IPS DF 6.9 (cell line): Measurements from ENCODE around the gene FUT6.
A peak's percentile ranks its signal among the peaks of the same experiment; 100 is the strongest.

Source experiments
- DNase-seq: peaks from one replicate; pipeline ENCODE4 v3.0.0-alpha.2; 2013; ENCODE audit warnings: low read depth, low spot score
- H3K27ac ChIP-seq: one replicate; pipeline ENCODE4 v1.5.1; 2013; ENCODE audit warnings: low read length, control low read depth
- H3K27me3 ChIP-seq: 2 replicates; pipeline ENCODE4 v1.6.1; 2013; ENCODE audit warnings: mild to moderate bottlenecking, low read length; ENCODE audit not compliant: control insufficient read depth, insufficient read depth
- H3K36me3 ChIP-seq: 2 replicates; pipeline ENCODE4 v1.6.1; 2013; ENCODE audit warnings: low read length; ENCODE audit not compliant: control insufficient read depth, insufficient read depth
- H3K4me1 ChIP-seq: 2 replicates; pipeline ENCODE4 v1.6.1; 2013; ENCODE audit warnings: low read length; ENCODE audit not compliant: control insufficient read depth, insufficient read depth
- H3K4me3 ChIP-seq: 2 replicates; pipeline ENCODE4 v1.5.1; 2013; ENCODE audit warnings: mild to moderate bottlenecking, low read length
- H3K9me3 ChIP-seq: 2 replicates; pipeline ENCODE4 v1.6.1; 2013; ENCODE audit warnings: low read length, inconsistent platforms; ENCODE audit not compliant: control insufficient read depth, insufficient read depth
- WGBS: extraction: QIAGEN DNeasy Blood & Tissue Kit; methylation state at CpG from one replicate; pipeline ENCODE4 v1.1.7; 2013; ENCODE audit warnings: mixed read lengths, missing lambda C conversion rate; ENCODE audit not compliant: insufficient read length, insufficient coverage; 5-methylcytosine and 5-hydroxymethylcytosine counted together

Gene FUT6

DNA sequence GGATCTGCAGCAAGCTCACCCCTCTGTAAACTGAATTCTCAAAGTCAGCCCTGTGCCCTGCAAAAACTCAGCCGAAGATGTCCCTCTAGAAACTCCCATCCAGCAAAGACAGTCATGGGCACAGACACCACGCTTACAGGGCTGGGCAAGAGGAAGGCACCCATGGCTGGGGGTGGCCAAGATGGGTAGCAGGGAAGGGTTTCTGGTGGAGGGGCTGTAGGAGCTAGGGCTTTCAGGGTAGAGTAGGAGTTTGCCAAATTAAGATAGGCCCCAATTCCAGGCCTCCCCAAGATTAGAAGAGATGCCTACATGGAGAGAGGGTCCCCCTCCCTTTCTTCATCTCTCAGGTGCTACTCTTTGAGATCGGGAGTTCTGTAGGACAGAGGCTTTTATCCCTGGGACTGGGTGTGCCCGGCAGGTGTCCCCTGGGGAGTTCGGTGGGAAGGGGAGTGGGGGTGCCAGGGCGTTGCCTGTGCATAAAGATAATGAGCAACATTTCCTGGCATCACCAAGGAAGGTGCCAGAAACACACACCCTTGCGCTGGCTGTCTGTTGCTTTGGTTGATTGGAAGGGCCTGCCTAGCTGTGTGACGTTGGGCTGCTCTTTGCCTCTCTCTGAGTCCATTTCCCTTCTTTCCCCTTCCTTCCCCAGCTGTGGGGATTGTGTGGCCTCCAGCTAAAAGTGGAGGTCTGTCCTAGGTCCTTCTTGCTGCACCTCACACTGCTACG, 25.2 kb downstream of the FUT6 start:
- no CpG with 5 or more reads among the region's 9 CpGs for WGBS
- no peak for DNase-seq

DNA sequence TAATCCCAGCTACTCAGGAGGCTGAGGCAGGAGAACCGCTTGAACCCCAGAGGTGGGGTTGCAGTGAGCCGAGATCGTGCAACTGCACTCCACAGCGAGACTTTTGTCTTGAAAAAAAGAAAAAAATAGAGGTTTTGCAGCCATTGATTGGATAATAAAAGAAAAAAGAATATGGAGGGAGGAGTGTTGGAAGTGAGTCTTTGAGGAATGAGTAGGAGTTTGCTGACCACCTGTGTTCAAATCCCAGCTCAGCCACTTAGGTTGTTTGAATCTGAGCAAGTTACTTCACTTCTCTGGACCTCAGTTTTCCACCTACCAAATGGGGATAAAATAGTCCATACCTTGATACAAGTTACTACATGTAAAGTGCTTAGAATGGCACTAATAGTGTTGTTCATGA, 28.4 kb downstream of the FUT6 start:
- Histone ChIP-seq H3K9me3 (no peaks in the 10 kb centered on the region), H3K4me1 (no peaks in the 10 kb centered on the region), H3K36me3 (no peaks in the 10 kb centered on the region), H3K27me3 (no peaks in the 10 kb centered on the region; the same call in 1 of the 2 replicates), H3K27ac (no peak overlapping the region), H3K4me3 (no peak overlapping the region)
- WGBS: no CpG with 5 or more reads among the region's 4 CpGs
- no peak for DNase-seq

More for the DNA sequence above, 25.2 kb downstream of the FUT6 start:
- Histone ChIP-seq H3K9me3 (no peaks in the 10 kb centered on the region), H3K4me3 (no peak overlapping the region), H3K36me3 (no peaks in the 10 kb centered on the region), H3K4me1 (no peaks in the 10 kb centered on the region), H3K27ac (no peak overlapping the region), H3K27me3 (no peaks in the 10 kb centered on the region)

DNA sequence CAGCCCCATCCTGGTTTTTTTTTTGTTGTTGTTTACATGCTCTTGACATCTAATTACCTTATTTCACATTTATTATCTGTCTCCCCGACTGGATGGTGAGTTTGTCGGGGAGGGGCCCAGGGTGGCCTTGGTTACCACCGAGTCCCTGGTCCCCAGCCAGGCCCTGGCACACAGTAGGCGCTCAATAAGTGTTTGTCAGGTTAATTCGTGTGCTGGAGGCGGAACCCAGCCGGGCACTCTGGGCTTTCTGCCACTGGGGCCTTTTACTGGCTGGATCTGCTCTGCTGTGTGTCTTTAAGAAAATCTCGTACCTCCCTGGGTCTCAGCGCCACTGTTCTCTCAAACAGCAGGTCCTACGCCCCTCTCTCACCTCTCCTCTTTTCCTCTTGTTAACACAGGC, 30.0 kb downstream of the FUT6 start:
- no peaks in the 10 kb centered on the region for H3K4me1 ChIP-seq
- WGBS: no CpG with 5 or more reads among the region's 10 CpGs
- H3K4me3 ChIP-seq: no peak overlapping the region
- DNase-seq: no peak
- H3K36me3 ChIP-seq: no peaks in the 10 kb centered on the region
- H3K27me3 ChIP-seq: no peaks in the 10 kb centered on the region; the same call in 1 of the 2 replicates
- H3K27ac ChIP-seq: no peak overlapping the region
- no peaks in the 10 kb centered on the region for H3K9me3 ChIP-seq

DNA sequence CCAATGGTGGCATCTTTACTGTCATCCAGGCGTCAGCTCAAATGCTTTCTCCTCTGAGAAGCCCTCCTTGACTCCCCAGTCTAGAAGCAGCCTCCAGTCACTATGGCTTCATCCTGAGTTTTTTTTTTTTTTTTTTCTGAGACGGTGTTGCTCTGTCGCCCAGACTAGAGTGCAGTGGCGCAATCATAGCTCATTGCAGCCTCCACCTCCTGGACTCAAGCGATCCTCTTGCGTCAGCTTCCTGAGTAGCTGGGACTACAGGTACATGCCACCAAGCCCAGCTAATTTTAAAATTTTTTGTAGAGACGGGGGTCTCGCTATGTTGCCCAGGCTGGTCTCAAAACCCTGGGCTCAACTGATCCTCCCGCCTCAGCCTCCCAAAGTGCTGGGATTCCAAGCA, 30.4 kb downstream of the FUT6 start:
- Histone ChIP-seq H3K4me3 (no peak overlapping the region), H3K4me1 (no peaks in the 10 kb centered on the region), H3K27ac (no peak overlapping the region), H3K9me3 (no peaks in the 10 kb centered on the region), H3K36me3 (no peaks in the 10 kb centered on the region), H3K27me3 (no peaks in the 10 kb centered on the region; the same call in 1 of the 2 replicates)
- WGBS: no CpG with 5 or more reads among the region's 9 CpGs
- no peak for DNase-seq

DNA sequence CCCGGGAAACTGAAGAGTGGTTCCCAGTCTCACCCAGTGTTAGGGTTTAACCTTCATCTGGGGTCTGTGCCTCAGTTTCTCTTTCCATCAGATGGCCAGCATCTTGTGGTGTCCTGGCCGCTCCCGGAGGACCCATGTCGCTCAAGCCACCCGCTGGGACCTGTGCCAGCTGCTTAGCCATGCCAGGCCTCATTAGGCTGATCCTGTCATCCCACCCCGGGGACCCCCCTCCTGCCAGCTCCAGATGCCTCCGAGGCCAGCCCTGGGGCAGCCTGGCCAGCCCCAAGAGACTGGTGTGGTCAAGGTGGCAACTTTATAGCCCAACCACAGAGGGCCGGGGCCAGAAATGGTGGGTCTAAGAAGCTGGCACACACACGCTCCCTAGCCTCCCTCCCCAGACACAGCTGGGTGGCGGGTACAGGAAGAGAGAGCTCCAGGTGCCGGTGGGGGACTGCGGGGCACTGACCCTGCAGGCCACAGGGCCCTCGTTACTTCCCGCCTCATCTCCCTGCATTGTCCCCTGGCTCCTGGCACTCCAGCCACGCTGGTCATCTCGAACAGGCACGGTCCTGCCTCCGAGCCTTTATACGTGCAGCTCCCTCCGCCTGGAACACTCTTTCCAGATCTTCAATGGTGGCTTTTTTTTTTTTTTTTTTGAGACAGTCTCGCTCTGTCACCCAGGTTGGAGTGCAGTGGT, 31.2 kb downstream of the FUT6 start:
- Histone ChIP-seq H3K4me3 (no peak overlapping the region), H3K27ac (no peak overlapping the region), H3K4me1 (peaks cover 2% of the 10 kb centered on the region; the same call in 1 of the 2 replicates), H3K27me3 (peaks cover under 1% of the 10 kb centered on the region; the same call in 1 of the 2 replicates), H3K36me3 (no peaks in the 10 kb centered on the region), H3K9me3 (no peaks in the 10 kb centered on the region)
- DNase-seq: no peak
- WGBS: no CpG with 5 or more reads among the region's 21 CpGs

DNA sequence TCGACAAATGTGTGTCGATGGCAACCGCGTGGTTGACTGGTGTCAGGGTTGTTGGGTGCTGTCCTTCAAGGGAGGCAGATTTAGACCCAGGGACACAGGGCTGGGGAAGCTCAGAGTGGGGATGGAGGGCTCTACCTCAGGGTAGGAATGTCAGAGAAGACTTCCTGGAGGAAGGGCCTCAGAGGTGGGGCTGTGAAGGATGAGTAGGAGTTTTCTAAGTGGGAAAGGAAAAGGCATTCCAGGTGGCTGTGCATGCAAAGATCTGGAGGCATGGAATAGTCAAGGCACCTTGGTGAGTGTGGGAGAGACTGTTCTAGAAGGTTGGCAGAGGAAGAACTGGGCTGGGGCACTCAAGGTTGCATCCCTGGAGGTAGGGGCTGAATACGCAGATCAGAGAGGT, 32.6 kb downstream of the FUT6 start:
- Histone ChIP-seq H3K4me1 (peaks cover 2% of the 10 kb centered on the region; the same call in 1 of the 2 replicates), H3K36me3 (no peaks in the 10 kb centered on the region), H3K9me3 (no peaks in the 10 kb centered on the region), H3K27ac (no peak overlapping the region), H3K27me3 (peaks cover 1% of the 10 kb centered on the region; the same call in 1 of the 2 replicates), H3K4me3 (no peak overlapping the region)
- no peak for DNase-seq
- no CpG with 5 or more reads among the region's 5 CpGs for WGBS

DNA sequence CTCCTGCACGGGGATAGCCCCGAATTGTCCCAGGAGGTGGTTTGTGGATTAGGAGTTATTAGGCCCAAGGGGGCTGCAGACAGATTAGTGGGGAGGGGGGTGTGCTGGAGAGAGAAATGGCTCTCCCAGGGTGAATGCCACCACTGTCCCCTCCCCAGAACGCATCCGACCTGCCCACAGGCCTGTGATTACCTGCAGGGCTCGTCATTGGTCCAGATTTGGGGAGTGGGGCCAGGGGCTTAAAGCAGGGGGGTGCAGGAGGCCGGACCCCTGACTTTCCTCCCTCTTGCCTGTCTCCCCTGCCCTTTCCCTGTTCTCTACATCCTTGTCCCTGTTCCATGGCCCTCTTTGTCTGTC, 33.4 kb downstream of the FUT6 start:
- Histone ChIP-seq H3K27me3 (peaks cover 1% of the 10 kb centered on the region; the same call in 1 of the 2 replicates), H3K4me1 (peaks cover 2% of the 10 kb centered on the region; the same call in 1 of the 2 replicates), H3K36me3 (no peaks in the 10 kb centered on the region), H3K9me3 (no peaks in the 10 kb centered on the region), H3K4me3 (no peak overlapping the region; the same call in 1 of the 2 replicates), H3K27ac (no peak overlapping the region)
- no CpG with 5 or more reads among the region's 6 CpGs for WGBS
- DNase-seq: no peak

DNA sequence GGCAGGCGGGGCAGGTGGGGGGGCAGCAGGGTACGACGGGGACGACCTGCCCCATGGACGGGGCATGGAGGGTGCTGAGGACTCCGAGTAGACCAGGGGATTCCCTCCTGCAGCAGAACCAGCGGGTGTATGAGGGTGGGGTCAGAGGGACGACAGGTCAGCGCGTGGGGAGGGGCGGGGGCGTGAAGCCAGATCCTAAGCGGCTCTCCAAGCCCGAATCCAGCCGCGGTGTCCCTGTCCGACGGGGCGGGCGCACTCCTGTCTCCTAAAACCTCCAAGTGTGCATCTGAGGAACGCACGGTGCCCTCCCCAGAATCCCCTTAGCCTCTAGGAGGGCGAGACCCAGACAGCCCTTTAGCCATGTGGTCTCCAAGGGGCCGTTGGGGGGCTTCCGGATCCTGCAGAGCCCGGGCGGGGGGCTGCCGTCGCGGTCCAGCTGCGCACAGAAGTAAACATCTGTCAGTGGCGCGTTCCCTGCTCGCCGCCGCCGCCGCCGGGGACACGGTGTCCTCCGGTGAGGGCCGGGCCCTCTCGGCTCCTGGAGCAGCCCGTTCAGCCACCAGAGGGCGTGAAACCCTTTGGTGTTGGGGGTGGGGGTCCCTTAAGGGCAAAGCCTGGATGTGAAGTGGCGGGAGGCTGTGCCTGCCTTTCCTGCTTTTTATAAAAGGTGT, 33.9 kb downstream of the FUT6 start:
- Histone ChIP-seq H3K36me3 (no peaks in the 10 kb centered on the region), H3K4me3 (peak overlapping the region; percentile 47; the same call in 1 of the 2 replicates), H3K4me1 (peaks cover 2% of the 10 kb centered on the region; the same call in 1 of the 2 replicates), H3K9me3 (no peaks in the 10 kb centered on the region), H3K27ac (no peak overlapping the region), H3K27me3 (peaks cover 1% of the 10 kb centered on the region; the same call in 1 of the 2 replicates)
- no CpG with 5 or more reads among the region's 46 CpGs for WGBS
- no peak for DNase-seq

DNA sequence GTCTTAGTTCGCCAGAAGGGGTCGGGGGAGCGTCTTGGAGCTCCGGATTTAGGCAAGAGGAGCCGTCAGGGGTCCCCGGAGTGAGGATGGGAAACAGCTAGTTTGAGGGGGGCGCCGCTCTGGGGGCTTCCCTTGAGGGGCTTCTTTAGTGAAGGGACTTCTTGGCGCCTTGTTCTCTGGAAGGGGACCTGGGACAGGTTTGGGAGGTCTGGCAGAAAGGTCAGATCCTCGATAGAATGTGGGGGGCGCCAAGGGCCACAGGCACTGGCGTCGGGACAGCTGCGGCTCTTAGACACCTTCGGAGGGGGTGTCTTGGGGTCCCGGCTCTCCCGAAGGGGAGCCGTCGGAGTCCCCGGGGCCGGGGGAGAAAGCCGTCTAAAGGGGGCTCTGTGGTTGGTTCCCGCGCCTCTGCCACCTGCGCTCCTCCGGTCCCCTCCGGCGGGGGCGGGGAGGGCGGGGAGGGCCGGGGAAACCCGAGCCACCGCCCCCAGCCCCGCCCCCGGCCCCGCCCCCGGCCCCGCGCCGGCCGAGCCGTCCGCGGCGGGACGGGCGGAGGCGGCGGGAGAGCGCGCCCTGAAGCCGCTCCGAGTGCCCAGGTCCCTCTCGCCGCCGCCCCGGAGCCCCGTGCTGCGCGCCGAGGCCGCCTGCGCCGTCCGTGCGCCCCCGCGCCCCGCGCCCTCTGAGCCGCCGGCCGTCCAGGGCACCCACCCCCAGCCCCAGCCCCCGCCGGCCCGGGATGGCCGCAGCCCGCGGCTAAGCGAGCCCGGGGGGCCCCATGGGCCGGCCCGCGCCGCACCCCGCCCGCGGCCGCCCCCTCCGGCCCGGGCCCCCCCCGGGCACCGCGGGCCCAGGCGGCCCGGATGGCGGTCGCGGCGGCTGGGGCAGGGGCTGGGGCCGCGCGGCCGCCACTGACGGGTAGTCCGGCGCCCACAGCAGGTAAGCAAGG, 34.7 kb downstream of the FUT6 start, which contains the start of gene NRTN:
Gene NRTN, plus strand, starts transcription at position 552 of the 946 bp plus-strand sequence. CDS start 19,099 bp downstream, outside the sequence.
- Histone ChIP-seq H3K36me3 (no peaks in the 10 kb centered on the region), H3K27me3 (peaks cover 1% of the 10 kb centered on the region; the same call in 1 of the 2 replicates), H3K27ac (no peak within 1 kb of the TSS), H3K4me3 (peak within 1 kb of the TSS; percentile 47; the same call in 1 of the 2 replicates), H3K9me3 (no peaks in the 10 kb centered on the region), H3K4me1 (peaks cover 2% of the 10 kb centered on the region; the same call in 1 of the 2 replicates)
- WGBS: no CpG with 5 or more reads among the region's 107 CpGs
- DNase-seq: no peak
